ENCODE data around the gene TMEM214. TPM values are rescaled to one million over a fixed set of nuclear protein-coding genes. Genes with fewer than 3 reads are reported as not detected.

TMEM214 gene
- total RNA-seq, 6 donors from 2014 or later, result 42.5 to 176 (median 62.0) TPM

DNA sequence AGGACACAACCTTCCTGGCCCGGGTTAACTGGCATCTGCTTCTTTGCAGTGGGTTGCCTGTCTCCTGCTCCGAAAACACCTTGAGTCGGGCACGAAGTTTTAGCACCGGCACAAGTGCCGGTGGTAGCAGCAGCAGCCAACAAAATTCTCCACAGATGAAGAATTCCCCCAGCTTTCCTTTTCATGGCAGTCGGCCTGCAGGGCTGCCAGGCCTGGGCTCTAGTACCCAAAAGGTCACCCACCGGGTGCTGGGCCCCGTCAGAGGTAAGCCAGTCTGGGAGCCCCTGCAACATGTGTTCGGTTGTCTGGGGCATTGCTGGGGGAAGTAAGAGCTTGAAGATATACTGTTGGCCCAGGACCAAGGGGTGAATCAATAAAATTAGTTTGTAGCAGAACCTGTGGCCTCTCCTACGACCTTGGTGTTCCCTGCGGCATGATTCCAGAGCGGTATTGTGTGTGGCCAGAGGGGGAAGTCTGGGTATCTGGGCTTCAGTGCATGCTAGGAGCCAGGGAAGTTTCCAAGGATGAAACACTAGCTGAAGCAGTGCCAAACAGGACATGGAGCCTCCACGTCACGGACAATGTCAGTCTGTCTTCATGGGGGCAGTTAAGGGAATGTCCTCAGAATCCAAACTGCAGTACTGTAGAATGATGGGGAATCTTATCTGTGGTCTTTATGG, 26.5 kb downstream of the TMEM214 start:
- no peaks in the 10 kb centered on the region for H3K9me3 ChIP-seq
- H3K27me3 ChIP-seq, result no peaks in the 10 kb centered on the region
- peaks cover 0 to 62% (median 19%) of the 10 kb centered on the region in 4 donors for H3K36me3 ChIP-seq
- whole genome bisulfite sequencing, 2 donors, result 83 to 91% methylated on average over 11 to 15 of the region's 15 CpGs
- TF ChIP-seq, protein P1, sequence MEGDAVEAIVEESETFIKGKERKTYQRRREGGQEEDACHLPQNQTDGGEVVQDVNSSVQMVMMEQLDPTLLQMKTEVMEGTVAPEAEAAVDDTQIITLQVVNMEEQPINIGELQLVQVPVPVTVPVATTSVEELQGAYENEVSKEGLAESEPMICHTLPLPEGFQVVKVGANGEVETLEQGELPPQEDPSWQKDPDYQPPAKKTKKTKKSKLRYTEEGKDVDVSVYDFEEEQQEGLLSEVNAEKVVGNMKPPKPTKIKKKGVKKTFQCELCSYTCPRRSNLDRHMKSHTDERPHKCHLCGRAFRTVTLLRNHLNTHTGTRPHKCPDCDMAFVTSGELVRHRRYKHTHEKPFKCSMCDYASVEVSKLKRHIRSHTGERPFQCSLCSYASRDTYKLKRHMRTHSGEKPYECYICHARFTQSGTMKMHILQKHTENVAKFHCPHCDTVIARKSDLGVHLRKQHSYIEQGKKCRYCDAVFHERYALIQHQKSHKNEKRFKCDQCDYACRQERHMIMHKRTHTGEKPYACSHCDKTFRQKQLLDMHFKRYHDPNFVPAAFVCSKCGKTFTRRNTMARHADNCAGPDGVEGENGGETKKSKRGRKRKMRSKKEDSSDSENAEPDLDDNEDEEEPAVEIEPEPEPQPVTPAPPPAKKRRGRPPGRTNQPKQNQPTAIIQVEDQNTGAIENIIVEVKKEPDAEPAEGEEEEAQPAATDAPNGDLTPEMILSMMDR (IDR thresholded peaks at IDR 0.05), result no peak
- no peak for TF ChIP-seq POLR2A (IDR thresholded peaks at IDR 0.05)
- no peak for TF ChIP-seq EP300 (IDR thresholded peaks at IDR 0.05)
- TF ChIP-seq POLR2AphosphoS5 (IDR thresholded peaks at IDR 0.05), result no peak
- H3K4me3 ChIP-seq, result no peak overlapping the region
- ATAC-seq (ENCODE audit: low FRiP score in 2 of 2), result no peak
- H3K27ac ChIP-seq, result no peak overlapping the region
- DNase-seq, result no peak
- H3K4me1 ChIP-seq, result no peaks in the 10 kb centered on the region

DNA sequence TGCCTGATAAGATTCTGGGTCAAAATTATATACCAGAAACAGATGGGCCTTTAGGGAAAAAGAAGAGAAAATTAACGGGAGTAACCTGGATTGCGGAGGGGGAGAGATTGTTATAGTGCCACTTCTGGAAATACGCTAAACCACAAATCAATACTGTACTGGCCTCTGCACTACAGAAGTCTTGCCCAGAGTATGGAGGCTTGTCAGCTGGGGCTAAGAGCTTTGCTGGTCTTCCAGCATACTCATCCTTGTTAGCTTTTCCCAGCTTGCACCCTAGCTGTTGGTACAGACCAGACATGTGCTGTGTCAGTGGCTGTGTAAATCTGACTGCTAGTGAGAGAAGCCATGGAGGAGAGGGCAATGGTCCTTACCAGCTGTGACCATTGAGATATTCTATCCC, 27.6 kb downstream of the TMEM214 start:
- TF ChIP-seq EP300 (IDR thresholded peaks at IDR 0.05) (no peak), POLR2A (IDR thresholded peaks at IDR 0.05) (no peak), POLR2AphosphoS5 (IDR thresholded peaks at IDR 0.05) (no peak)
- TF ChIP-seq, protein P1 (IDR thresholded peaks at IDR 0.05), result no peak
- no peaks in the 10 kb centered on the region for H3K9me3 ChIP-seq
- 92 to 94% methylated on average over 3 of the region's 3 CpGs for WGBS, 2 donors
- ATAC-seq (ENCODE audit: low FRiP score in 2 of 2), result no peak
- H3K27ac ChIP-seq, result no peak overlapping the region
- H3K4me3 ChIP-seq, result no peak overlapping the region
- no peak for DNase-seq
- no peaks in the 10 kb centered on the region for H3K4me1 ChIP-seq
- H3K27me3 ChIP-seq, result no peaks in the 10 kb centered on the region
- peaks cover 0 to 55% (median 12%) of the 10 kb centered on the region in 4 donors for H3K36me3 ChIP-seq

DNA sequence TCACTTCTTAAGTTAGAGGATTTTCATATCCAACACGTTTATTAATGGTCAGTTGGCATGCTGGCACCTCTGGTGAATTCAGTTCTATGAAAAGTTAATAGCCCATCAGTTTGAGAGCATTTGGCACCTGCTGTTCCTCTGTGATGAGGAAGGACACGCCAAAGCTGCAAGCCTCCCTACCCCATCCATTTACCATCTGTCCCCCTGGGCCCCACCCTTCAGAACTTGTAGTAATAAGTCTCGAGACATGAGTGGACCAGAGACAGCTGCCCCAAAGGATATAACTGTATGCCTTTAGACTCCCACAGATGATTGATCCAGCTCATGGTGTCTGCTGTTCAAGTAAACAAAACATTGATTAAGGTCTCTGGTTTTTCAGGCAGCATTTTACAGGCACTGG, 32.4 kb downstream of the TMEM214 start:
- no peaks in the 10 kb centered on the region for H3K27me3 ChIP-seq
- H3K27ac ChIP-seq, result no peak overlapping the region
- no peaks in the 10 kb centered on the region for H3K9me3 ChIP-seq
- WGBS, 2 donors, result 88 to 91% methylated on average over 3 of the region's 3 CpGs
- peaks cover 0 to 46% (median 17%) of the 10 kb centered on the region in 4 donors for H3K36me3 ChIP-seq
- peaks cover 14 to 20% (median 15%) of the 10 kb centered on the region in 4 donors for H3K4me1 ChIP-seq
- no peak for TF ChIP-seq POLR2A (IDR thresholded peaks at IDR 0.05)
- TF ChIP-seq EP300 (IDR thresholded peaks at IDR 0.05), result no peak
- TF ChIP-seq POLR2AphosphoS5 (IDR thresholded peaks at IDR 0.05), result no peak
- DNase-seq (no peak), ATAC-seq (ENCODE audit: low FRiP score in 2 of 2) (no peak)
- H3K4me3 ChIP-seq, result no peak overlapping the region

DNA sequence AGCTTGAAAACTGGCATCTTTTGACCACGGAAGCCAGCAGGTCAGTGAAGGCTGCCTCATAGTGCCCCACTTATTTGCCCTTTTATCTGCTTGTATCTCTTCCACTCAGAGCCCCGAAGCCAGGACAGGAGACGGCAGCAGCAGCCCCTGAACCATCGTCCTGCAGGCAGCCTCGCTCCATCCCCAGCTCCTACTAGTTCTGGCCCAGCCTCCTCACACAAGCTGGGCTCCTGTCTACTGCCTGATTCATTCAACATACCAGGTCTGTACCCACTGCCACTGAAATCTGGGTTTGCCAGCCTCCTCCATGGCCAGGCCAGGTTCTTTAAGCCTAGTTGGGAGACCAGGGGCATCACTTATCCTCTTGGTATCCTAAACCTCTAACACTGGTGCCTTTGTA, 34.6 kb downstream of the TMEM214 start:
- ATAC-seq (ENCODE audit: low FRiP score in 2 of 2), result no peak

DNA sequence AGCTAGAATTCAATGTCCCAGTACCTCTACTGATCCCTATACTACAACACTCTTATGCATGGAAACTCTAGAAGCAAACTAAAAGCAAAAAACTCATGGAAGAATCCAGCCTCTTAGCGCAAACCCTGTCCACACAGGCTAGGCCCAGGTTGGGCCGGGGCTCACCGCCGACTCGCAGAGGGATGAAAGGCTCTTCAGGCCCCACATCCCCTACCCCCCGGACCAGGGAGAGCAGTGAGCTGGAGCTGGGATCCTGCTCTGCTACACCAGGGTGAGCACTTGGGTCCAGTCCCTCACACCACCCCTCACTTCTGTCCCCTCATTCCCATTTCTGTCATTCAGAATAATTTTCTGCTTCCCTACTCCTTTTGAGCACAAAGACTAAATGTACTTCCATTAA, 36.7 kb downstream of the TMEM214 start:
- Histone ChIP-seq H3K9me3 (no peaks in the 10 kb centered on the region), H3K4me1 (peaks cover 31 to 43% (median 33%) of the 10 kb centered on the region in 4 donors), H3K27me3 (no peaks in the 10 kb centered on the region), H3K36me3 (peaks cover 0 to 38% (median 17%) of the 10 kb centered on the region in 4 donors), H3K27ac (peak overlapping the region in 1 of 4 donors; percentile 92), H3K4me3 (peak overlapping the region in 1 of 4 donors; percentile 95)
- DNase-seq (no peak), ATAC-seq (ENCODE audit: low FRiP score in 2 of 2) (no peak)
- TF ChIP-seq, protein P1 (IDR thresholded peaks at IDR 0.05), result no peak
- no peak for TF ChIP-seq POLR2A (IDR thresholded peaks at IDR 0.05)
- no peak for TF ChIP-seq EP300 (IDR thresholded peaks at IDR 0.05)
- TF ChIP-seq POLR2AphosphoS5 (IDR thresholded peaks at IDR 0.05), result no peak
- 90 to 98% methylated on average over 6 of the region's 6 CpGs for WGBS, 2 donors

More for the DNA sequence above, 34.6 kb downstream of the TMEM214 start:
- TF ChIP-seq EP300 (IDR thresholded peaks at IDR 0.05) (no peak), POLR2AphosphoS5 (IDR thresholded peaks at IDR 0.05) (no peak), POLR2A (IDR thresholded peaks at IDR 0.05) (no peak)
- TF ChIP-seq, protein P1 (IDR thresholded peaks at IDR 0.05), result no peak
- Histone ChIP-seq H3K27ac (no peak overlapping the region), H3K27me3 (no peaks in the 10 kb centered on the region), H3K36me3 (peaks cover 0 to 38% (median 17%) of the 10 kb centered on the region in 4 donors), H3K9me3 (no peaks in the 10 kb centered on the region), H3K4me3 (no peak overlapping the region), H3K4me1 (peaks cover 27 to 38% (median 28%) of the 10 kb centered on the region in 4 donors)
- no peak for DNase-seq
- WGBS, 2 donors, result 95 to 96% methylated on average over 5 of the region's 5 CpGs
